C4-2B (cell line): Measurements from ENCODE around the gene PGM3.

Experiments used
- H3K27ac ChIP-seq: fragments of 450-650 bp; 2 replicates; pipeline ENCODE4 v1.5.1; 2017
- CTCF ChIP-seq: fragments of 450-650 bp; conservative IDR thresholded peaks from 2 replicates; pipeline ENCODE4 v1.5.1; 2017; ENCODE audit warnings: mild to moderate bottlenecking
- ZFX ChIP-seq: fragments of 450-650 bp; IDR thresholded peaks from 2 replicates; pipeline ENCODE4 v1.6.1; 2017

Gene PGM3

GRCh38 chr6:83117802-83118201, 75.3 kb downstream of the PGM3 start:
- no peak for TF ChIP-seq ZFX
- TF ChIP-seq CTCF = no peak
- H3K27ac ChIP-seq = no peak overlapping the region
